ENCODE results near the gene FLOT2. TPM values are rescaled to one million over a fixed set of nuclear protein-coding genes. Genes with fewer than 3 reads are reported as not detected.
"Not testable (repeated sequence)": the region's sequence is repeated elsewhere in the genome, so short reads cannot be mapped to it uniquely, and the experiment has no call there.

Gene FLOT2
- total RNA-seq, 1 donor, result 35.1 TPM

DNA sequence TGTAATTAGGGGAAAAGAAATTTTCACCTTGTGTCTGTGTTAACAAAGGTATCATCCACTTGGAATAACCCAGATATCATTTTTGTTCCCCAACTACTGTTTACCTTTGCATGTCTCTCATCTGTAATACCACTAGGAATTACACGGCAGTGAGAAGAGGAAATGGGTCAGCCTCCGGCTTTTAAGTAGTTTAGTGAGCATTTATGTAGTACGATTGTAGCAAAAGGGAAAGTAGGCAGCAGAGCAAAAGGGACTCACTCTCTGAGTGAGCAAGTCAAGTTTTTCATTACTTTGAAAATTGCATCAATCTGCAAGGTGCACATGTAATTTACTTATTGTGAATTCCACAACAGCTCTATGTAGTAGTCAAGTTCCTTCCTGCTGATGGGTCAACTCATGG, 42.6 kb upstream of the FLOT2 start:
- H4K20me1 ChIP-seq (ENCODE audit: insufficient read depth, low read length), result peaks cover 76% of the 10 kb centered on the region

DNA sequence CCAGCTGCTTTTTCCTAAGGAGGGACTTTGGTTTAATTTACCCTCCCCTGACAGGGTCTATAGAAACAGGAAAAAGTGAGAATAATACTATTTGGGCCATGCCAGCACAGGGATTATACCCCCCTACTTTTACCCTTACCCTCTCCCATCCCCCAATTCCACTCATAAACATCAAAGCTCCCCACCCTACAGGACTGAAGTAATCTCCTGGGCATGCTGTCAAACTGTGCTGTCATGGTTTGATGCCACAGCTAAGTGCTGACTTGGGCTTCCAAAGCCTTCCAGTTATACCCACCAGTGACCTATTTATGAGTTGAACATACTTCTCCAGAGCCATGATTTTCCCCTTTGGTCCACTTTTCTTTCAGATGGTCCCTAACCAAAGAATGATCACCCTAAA, 41.0 kb upstream of the FLOT2 start:
- H3K4me2 ChIP-seq (ENCODE audit: insufficient read depth, low read length), result no peak overlapping the region
- TF ChIP-seq, protein P1, sequence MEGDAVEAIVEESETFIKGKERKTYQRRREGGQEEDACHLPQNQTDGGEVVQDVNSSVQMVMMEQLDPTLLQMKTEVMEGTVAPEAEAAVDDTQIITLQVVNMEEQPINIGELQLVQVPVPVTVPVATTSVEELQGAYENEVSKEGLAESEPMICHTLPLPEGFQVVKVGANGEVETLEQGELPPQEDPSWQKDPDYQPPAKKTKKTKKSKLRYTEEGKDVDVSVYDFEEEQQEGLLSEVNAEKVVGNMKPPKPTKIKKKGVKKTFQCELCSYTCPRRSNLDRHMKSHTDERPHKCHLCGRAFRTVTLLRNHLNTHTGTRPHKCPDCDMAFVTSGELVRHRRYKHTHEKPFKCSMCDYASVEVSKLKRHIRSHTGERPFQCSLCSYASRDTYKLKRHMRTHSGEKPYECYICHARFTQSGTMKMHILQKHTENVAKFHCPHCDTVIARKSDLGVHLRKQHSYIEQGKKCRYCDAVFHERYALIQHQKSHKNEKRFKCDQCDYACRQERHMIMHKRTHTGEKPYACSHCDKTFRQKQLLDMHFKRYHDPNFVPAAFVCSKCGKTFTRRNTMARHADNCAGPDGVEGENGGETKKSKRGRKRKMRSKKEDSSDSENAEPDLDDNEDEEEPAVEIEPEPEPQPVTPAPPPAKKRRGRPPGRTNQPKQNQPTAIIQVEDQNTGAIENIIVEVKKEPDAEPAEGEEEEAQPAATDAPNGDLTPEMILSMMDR (IDR thresholded peaks at IDR 0.05; ENCODE audit: extremely low read depth, low read depth, low read length), result no peak
- DNase-seq (ENCODE audit: insufficient read length, low spot score, missing footprints), result no peak
- H4K20me1 ChIP-seq (ENCODE audit: insufficient read depth, low read length), result peaks cover 81% of the 10 kb centered on the region
- peaks cover 25% of the 10 kb centered on the region for H3K4me1 ChIP-seq (ENCODE audit: insufficient read depth, low read length)
- H2AFZ ChIP-seq (ENCODE audit: low read length), result no peak overlapping the region
- peaks cover 98% of the 10 kb centered on the region for H3K79me2 ChIP-seq (ENCODE audit: insufficient read depth, low read length)
- no peaks in the 10 kb centered on the region for H3K9me3 ChIP-seq (ENCODE audit: low read depth, low read length)
- H3K4me3 ChIP-seq (ENCODE audit: insufficient read depth, low read length), result no peak overlapping the region
- H3K27ac ChIP-seq (ENCODE audit: low read depth, low read length), result peak overlapping the region; percentile 32
- H3K27me3 ChIP-seq (ENCODE audit: insufficient read depth, low read length), result no peaks in the 10 kb centered on the region
- H3K36me3 ChIP-seq (ENCODE audit: insufficient read depth, low read length), result peaks cover 14% of the 10 kb centered on the region

More for the DNA sequence above, 42.6 kb upstream of the FLOT2 start:
- Histone ChIP-seq H2AFZ (ENCODE audit: low read length) (no peak overlapping the region), H3K79me2 (ENCODE audit: insufficient read depth, low read length) (peaks cover 100% of the 10 kb centered on the region), H3K4me2 (ENCODE audit: insufficient read depth, low read length) (no peak overlapping the region), H3K4me3 (ENCODE audit: insufficient read depth, low read length) (no peak overlapping the region), H3K4me1 (ENCODE audit: insufficient read depth, low read length) (peaks cover 30% of the 10 kb centered on the region), H3K27me3 (ENCODE audit: insufficient read depth, low read length) (no peaks in the 10 kb centered on the region), H3K9me3 (ENCODE audit: low read depth, low read length) (no peaks in the 10 kb centered on the region), H3K27ac (ENCODE audit: low read depth, low read length) (no peak overlapping the region), H3K36me3 (ENCODE audit: insufficient read depth, low read length) (peaks cover 14% of the 10 kb centered on the region)
- TF ChIP-seq, protein P1 (IDR thresholded peaks at IDR 0.05; ENCODE audit: extremely low read depth, low read depth, low read length), result no peak
- no peak for DNase-seq (ENCODE audit: insufficient read length, low spot score, missing footprints)

DNA sequence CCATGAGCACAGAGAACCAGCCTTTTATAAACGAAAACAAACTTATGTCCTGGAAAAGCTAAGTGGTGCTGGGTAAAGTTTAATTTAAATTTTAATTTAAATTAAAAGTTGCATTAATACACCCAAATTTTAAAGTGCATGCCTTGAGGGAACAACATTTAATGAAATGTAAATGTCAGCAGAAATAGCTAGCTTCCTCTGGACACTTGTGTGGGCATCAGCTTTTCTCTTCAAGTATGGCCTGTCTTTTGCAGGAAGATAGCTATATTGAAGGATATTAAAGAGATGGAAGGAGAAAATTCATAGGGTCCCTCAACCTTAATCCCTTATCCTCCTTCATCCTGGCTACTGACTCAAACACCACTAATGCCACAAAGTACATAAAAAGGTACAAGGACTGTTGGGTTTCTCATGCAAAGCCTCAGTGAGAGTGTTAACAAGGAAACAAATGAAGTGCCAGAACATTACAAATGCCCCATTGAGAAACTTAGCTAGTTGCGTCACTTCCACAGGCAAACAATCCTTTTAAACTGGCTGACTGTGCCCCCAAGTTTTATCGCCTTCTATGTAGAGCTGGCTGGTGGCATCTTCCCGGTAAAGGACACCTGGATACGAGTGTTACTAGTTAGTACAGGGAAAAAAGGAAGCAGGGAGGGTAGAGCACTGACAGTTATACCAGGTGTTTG, 39.7 kb upstream of the FLOT2 start:
- H4K20me1 ChIP-seq (ENCODE audit: insufficient read depth, low read length), result peaks cover 82% of the 10 kb centered on the region
- TF ChIP-seq, protein P1 (IDR thresholded peaks at IDR 0.05; ENCODE audit: extremely low read depth, low read depth, low read length), result no peak

DNA sequence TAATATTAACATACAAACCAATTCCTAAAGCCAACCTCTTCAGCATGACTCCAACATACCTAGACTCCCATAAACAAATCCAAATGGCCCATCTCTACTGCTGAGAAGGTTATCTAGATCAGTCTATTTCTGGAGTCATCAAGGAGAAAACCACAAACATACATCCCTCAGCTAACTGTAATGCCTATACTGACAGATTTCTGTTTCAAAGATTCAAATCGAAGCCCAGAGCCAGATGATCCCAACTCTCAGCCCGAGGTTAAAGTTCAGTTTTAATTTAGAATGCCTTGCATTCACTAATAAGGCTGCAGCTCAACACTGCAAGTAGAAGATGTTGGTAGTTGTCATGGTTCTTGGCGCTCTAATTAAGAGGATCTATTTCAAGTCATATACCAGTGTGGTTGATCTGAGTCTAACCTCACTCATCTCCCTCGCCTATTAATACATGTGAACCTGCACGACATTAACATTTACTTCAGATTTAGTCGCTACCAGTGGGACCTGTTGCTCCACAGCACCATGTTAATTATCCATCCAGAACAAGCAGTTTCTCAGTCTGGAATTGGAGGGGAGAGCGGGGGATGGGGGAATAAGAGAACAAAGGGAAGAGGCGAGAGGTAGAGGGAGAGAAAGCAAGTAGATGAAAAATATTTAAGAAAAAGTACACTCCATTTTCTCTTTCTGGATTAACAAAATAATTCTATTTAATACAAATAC, 38.4 kb upstream of the FLOT2 start:
- no peak for DNase-seq (ENCODE audit: insufficient read length, low spot score, missing footprints)
- peaks cover 25% of the 10 kb centered on the region for H3K4me1 ChIP-seq (ENCODE audit: insufficient read depth, low read length)
- peaks cover 6% of the 10 kb centered on the region for H3K36me3 ChIP-seq (ENCODE audit: insufficient read depth, low read length)
- no peak overlapping the region for H3K27ac ChIP-seq (ENCODE audit: low read depth, low read length)
- H4K20me1 ChIP-seq (ENCODE audit: insufficient read depth, low read length), result peaks cover 76% of the 10 kb centered on the region
- no peak overlapping the region for H3K4me2 ChIP-seq (ENCODE audit: insufficient read depth, low read length)
- H2AFZ ChIP-seq (ENCODE audit: low read length), result no peak overlapping the region
- H3K9me3 ChIP-seq (ENCODE audit: low read depth, low read length), result no peaks in the 10 kb centered on the region
- TF ChIP-seq, protein P1 (IDR thresholded peaks at IDR 0.05; ENCODE audit: extremely low read depth, low read depth, low read length), result no peak
- no peaks in the 10 kb centered on the region for H3K27me3 ChIP-seq (ENCODE audit: insufficient read depth, low read length)
- H3K79me2 ChIP-seq (ENCODE audit: insufficient read depth, low read length), result peaks cover 98% of the 10 kb centered on the region
- no peak overlapping the region for H3K4me3 ChIP-seq (ENCODE audit: insufficient read depth, low read length)

More for the DNA sequence above, 39.7 kb upstream of the FLOT2 start:
- H3K4me2 ChIP-seq (ENCODE audit: insufficient read depth, low read length), result no peak overlapping the region
- peaks cover 98% of the 10 kb centered on the region for H3K79me2 ChIP-seq (ENCODE audit: insufficient read depth, low read length)
- no peak overlapping the region for H2AFZ ChIP-seq (ENCODE audit: low read length)
- no peaks in the 10 kb centered on the region for H3K27me3 ChIP-seq (ENCODE audit: insufficient read depth, low read length)
- H3K4me3 ChIP-seq (ENCODE audit: insufficient read depth, low read length), result no peak overlapping the region
- H3K36me3 ChIP-seq (ENCODE audit: insufficient read depth, low read length), result peaks cover 6% of the 10 kb centered on the region
- DNase-seq (ENCODE audit: insufficient read length, low spot score, missing footprints), result no peak
- H3K4me1 ChIP-seq (ENCODE audit: insufficient read depth, low read length), result peaks cover 25% of the 10 kb centered on the region
- no peaks in the 10 kb centered on the region for H3K9me3 ChIP-seq (ENCODE audit: low read depth, low read length)
- H3K27ac ChIP-seq (ENCODE audit: low read depth, low read length), result peak overlapping the region; percentile 67

DNA sequence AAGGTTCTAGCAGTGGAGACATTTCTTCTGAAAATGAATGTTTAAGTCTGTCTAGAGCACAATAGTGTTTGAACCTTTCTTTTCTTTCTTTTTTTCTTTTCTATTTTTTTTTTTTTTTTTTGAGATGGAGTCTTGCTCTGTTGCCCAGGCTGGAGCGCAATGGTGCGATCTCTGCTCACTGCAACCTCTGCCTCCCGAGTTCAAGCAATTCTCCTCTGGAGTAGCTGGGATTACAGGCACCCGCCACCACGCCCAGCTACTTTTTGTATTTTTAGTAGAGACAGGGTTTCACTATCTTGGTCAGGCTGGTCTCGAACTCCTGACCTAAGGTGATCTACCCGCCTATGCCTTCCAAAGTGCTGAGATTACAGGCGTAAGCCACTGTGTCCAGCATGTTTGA, 37.0 kb upstream of the FLOT2 start:
- DNase-seq (ENCODE audit: insufficient read length, low spot score, missing footprints); H3K4me3 ChIP-seq (ENCODE audit: insufficient read depth, low read length): not testable (repeated sequence)
- peaks cover 73% of the 10 kb centered on the region for H4K20me1 ChIP-seq (ENCODE audit: insufficient read depth, low read length)

More for the DNA sequence above, 37.0 kb upstream of the FLOT2 start:
- not testable (repeated sequence) for H2AFZ ChIP-seq (ENCODE audit: low read length); H3K27me3 ChIP-seq (ENCODE audit: insufficient read depth, low read length); H3K9me3 ChIP-seq (ENCODE audit: low read depth, low read length); H3K4me2 ChIP-seq (ENCODE audit: insufficient read depth, low read length); H3K27ac ChIP-seq (ENCODE audit: low read depth, low read length); H3K36me3 ChIP-seq (ENCODE audit: insufficient read depth, low read length)
- H3K4me1 ChIP-seq (ENCODE audit: insufficient read depth, low read length), result peaks cover 21% of the 10 kb centered on the region
- peaks cover 98% of the 10 kb centered on the region for H3K79me2 ChIP-seq (ENCODE audit: insufficient read depth, low read length)
